Urothelium cell line (cell line): ENCODE data around the gene AHCTF1.

Experiments
- DNase-seq: peaks from one replicate; pipeline ENCODE4 v3.0.0; 2011; ENCODE audit warnings: low spot score, mixed read lengths
- FAIRE-seq: peaks from 2 replicates; lab custom pipeline; 2011; peaks lifted over from hg19 to GRCh38; lab: Jason Lieb, UNC

Gene AHCTF1

DNA sequence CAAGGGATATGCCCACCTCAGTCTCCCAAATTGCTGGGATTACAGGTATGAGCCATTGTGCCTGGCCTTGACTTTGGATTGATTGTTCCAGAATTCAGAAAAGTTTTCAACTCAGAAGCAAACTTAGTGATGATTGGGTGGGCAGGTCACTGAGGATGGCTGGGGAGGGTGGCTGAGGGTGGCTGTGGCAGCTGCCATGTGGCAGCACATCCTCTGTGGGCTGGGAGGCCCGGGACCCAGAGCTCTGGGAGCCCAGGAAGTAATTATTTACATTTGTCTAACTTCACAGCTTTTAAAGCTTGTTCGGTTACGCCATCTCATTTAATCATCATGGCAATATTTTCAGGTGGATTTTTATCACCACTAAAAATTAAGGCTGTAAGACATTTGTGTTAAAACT lies 131.4 kb downstream of the AHCTF1 start:
- FAIRE-seq (no peak), DNase-seq (no peak)

DNA sequence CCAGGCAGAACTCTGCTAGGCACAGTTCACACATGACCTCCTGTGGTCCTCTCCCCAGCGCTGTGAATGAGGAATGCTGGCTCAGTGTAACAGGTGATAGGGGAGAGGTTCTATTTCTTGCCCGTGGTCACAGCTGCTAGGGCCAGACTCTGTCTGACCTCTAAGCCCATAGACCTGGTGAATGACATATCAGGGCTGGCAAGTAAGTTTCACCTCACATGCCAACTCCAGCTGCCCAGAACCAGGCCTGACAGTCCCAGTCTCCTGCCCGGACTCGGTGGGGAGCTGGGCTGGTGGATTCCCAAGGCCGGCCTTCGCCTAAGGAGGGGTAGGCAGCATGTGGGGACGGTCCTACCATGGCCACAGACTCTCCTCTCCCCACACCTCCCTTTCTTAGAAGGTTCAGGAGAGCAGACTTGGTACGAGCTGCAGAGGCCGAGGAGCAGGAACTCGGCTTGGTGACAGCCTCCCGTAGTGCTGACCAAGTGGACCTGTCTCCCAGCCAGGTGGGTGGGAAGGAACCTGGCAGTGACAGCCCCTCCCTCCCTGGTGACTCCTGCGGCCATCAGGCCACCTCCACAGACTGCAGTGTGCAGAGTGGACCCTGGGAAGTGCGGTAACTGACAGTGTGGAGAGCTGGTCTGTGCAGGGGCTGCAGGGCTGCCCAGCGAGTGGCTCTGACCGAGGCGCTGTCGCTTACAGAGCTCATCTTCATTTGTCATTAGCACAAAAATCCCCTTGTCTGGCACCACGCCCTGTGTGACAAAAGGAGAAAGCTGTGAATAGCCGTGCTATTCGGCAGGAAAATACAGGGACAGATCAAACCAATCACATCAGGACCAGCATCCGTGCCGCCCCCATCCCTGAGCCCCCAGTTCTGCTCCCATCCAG lies 132.9 kb downstream of the AHCTF1 start:
- DNase-seq (no peak), FAIRE-seq (no peak)

DNA sequence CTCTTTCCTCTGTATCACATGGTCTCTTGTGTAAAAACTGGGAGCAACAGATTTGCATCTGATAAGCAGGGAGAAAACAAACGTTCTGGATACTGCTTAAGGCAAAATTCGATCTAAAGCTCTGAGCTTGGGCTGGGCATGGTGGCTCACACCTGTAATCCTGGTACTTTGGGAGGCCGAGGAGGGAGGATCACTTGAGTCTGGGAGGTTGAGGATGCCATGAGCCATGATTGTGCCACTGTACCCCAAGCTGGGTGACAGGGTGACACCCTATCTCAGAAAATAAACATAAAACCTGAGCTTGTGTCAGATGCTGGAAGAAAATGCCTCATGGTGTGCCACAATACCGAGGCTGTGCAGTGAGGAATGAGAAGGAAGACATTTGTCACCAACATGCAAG lies 133.6 kb downstream of the AHCTF1 start:
- DNase-seq = no peak

DNA sequence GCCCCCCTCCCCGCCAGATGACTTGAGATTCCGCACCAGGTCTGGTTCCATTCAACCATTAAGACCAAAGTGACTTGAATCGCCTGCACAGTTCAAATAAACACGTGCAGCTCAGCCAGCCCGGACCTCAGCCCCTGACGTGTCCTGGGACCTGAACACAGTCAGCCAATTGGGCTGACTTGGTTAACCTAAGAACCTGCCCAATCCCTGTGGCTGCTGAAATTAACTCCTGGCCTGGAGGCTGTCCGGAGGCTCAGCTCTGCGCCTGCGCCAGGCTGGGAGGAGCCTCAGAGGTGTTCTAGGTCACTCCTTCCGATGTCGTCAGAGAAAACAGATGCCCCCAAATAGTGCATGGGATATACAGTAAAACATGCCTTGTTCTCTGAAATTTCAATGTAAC lies 134.2 kb downstream of the AHCTF1 start:
- DNase-seq (no peak), FAIRE-seq (no peak)

More for the DNA sequence above, 133.6 kb downstream of the AHCTF1 start:
- no peak for FAIRE-seq

DNA sequence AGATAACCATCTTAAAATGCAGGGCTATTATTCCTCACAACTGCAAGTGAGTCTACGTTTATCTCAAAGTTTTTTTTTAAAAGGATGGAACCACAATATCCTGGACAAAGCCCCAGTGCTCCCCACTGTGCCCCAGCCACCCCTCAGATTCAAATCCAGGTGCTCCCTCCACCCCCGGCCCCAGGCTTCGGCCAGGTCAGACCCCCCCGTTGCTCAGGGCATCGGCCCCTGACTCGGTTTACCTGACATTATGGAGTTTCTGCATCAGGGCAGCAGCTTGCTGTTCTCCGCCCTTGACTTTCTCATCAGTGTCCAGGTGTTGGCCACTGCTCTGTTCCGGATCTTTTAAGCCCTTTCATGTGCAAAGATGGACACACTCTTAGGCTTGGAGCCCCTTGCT lies 134.6 kb downstream of the AHCTF1 start:
- FAIRE-seq = no peak
- no peak for DNase-seq

DNA sequence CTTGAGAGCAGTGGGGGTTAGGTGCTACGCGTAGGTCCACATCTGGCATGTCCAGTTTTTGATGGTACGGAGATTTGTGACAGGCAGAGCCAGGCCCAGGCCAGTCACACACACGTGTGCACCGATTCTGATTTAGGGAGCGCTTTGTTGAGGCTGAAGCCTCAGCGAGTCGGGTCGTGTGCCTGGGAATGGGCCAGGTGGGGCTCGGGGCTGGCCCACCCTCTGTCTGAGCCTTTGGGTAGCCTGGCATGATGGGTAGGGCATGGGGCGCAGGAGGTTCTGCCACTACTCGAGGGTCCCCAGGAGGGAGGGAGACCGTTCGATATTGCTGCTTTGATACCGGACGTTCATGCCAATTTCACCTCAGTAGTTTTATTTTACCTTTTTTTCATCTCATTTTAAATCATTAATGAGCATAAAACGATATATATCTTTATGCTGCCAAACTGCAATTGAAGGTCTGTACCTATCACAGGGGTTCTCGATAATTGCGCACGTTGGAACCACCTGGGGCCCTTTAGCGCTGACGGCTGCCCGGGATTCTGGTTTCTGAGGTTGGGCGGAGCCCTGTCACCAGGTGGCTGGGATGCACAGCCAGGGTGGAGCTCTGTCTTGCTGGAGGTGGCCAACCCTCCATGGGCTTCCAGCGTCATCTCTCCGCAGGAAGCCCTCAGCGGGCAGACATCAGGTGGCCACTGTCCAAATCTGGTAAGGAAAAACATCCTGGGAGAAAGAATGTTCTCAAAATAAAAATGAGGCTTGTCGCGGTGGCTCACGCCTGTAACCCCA lies 135.6 kb downstream of the AHCTF1 start:
- DNase-seq (no peak), FAIRE-seq (no peak)

DNA sequence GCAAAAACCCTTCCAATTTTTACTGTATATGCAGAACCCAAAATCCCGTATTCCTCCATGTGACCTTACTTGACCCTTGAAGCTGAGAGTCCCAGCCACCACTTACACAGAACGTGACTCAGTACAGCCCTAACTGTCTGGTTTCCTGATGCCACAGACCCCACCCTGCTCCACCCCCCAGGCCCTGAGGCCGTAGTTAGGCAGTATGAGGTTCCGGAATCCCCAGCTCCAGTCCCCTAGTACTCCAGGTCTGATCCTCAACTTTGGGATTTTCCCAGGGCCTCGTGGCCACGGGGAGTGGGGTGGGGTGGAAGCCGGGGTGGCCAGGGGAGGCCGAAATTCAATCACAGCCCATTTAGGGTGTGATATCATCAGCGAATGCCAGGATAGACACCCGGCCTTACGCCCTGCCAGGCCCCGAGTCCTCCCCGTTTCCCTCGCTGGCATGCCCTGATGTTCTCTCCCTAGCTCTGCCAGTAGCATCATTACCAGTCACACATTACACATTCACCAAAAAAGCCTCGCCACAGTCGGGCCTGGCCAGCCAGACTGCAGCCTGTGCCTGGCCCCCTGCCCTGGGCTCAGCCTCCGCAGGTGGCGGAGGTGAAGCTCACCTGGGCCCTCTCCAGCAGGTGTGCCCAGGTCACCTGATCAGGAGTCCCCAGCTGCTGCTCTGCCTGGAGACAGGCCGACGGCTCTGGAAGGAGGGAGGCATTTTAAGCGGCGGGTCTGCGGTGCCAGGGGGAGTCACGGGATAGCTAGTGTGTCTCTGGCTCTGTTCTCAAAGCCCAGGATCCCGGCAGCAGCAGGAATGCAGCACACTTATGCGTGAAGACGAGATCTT lies 136.7 kb downstream of the AHCTF1 start:
- FAIRE-seq = no peak

DNA sequence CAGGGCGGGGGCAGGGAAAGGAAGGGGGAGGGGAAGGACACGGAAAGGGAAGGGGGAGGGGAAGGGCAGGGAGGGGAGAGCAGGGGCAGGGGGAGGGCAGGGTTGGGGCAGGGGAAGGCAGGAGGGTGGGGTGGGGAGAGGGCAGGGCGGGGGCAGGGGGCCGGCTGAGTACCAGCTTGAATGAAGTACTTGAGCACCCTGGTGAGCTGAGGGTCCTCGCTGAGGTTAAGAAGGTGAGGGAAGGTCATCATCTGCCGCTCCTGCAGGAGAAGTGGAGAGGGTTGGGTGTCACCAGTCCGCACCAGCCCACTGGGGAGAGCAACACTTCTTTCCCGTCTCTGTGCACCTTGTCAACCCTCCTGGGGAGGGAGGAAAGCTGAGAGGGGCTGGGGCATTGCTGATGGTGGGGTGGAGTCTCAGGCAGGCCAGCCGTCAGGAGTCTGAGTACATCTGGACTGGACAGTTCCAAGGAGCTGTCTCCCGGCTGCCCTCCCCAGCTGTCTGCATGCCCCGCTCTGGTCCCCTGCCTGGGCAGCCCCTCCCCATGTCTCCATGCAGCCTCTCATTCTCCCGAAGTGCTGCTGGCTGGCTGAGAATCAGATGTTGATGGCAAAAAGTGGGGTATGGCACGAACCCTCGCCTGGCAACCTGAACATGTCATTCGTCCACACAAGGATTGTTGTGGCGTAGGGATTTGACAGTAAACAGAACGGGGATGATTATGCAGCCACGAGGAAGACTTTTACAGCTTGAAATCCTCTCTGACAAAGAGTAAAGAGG lies 137.5 kb downstream of the AHCTF1 start:
- DNase-seq = no peak
- FAIRE-seq = no peak

More for the DNA sequence above, 136.7 kb downstream of the AHCTF1 start:
- no peak for DNase-seq

DNA sequence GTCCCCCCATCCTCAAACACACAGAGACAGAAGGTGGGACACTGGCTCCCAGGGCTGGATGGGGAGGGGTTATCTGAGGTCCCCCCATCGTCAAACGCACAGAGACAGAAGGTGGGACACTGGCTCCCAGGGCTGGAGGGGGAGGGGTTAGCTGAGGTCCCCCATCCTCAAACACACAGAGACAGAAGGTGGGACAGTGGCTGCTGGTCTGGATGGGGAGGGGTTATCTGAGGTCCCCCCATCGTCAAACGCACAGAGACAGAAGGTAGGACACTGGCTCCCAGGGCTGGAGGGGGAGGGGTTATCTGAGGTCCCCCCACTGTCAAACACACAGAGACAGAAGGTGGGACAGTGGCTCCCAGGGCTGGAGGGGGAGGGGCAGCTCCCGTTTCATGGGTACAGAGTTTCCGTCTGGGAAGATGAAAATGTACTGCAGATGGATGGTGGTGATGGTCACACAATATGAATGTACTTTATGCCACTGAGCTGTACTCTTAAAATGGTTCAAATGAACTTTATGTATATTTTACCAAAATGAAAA lies 138.3 kb downstream of the AHCTF1 start:
- DNase-seq (no peak), FAIRE-seq (no peak)

DNA sequence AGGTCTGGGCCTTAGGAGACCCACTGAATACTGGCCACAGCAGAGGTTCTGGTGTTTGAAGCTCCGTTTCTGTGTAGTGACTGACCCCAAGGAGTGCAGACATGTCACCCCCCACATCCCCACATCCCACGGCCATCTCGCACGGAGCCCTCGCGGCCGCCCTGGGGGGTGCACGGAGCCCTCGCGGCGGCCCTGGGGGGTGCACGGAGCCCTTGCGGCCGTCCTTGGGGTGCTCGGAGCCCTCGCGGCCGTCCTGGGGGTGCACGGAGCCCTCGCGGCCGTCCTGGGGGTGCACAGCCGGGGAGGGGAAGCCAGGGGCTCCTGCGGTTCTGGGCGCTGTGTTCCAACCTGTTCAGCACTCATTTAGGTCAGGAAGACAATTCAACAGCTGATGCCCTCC lies 139.1 kb downstream of the AHCTF1 start:
- no peak for DNase-seq
- no peak for FAIRE-seq

DNA sequence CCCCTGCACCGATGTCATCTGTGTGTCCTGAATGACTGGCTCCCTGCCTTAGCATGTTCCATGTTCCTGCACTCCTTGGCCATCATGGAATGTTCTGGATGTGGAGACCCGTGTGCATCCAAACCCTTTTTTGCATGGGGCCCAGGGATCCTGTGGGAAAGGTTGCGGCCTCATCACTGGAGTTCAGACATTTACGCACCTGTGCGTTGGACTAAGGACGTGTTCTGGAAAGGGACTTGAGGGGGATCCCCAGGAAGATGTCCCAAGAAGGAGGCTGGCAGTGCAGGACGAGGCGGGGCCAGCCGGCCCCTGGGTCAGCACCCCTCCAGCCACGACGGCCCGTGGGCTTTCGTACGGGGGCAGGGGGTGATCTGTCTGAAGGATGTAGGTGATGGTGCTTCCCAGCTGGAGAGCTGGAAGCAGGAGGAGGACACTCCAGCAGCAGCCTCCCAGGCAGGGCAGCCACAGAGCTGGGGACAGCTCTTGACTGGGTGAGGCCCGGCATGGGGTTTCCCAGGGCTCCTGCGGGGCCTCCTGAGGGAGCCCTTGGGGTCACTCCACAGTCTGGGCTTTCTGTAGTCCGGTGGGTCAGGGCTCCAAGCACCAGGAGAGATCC lies 140.3 kb downstream of the AHCTF1 start:
- FAIRE-seq (no peak), DNase-seq (no peak)

DNA sequence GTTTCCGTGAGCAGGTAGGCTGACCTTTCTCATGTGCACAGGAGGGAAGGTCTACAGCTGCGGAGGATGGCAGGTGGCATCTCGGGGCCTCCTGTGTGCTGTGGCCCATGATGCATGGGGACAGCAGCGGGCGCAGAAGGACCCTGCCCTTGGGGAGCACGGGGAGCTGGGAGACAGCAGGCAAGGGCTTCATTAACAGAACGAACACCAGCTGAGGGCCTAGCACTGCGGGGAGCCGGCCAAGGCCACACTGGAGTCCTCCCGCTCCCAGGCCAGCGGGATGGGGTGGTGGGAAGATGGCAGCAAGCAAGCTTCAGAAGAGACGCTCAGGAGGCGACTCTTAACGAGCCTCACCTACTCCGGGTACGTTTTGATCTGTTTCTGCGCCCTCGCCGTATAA lies 140.9 kb downstream of the AHCTF1 start:
- FAIRE-seq (no peak), DNase-seq (no peak)

DNA sequence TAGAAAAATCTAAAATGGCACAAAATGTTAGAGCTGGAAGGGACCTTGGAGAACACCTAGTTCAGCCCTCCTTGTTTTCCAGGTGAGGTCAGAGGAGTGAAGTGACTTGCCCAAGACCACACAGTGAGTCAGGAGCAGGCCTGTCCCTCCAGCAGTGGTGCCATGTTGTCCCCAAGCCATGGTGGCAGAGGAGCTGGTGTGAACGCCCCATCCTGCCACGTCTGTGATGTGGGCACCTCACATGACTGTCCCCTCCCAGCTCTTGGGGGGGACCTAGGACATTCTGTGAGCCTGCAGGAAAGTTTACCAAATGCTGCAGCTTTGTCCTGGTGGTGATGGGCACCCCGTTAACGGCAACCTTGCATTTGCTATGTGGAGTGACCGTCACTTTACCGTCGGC lies 141.4 kb downstream of the AHCTF1 start:
- no peak for FAIRE-seq
- no peak for DNase-seq

DNA sequence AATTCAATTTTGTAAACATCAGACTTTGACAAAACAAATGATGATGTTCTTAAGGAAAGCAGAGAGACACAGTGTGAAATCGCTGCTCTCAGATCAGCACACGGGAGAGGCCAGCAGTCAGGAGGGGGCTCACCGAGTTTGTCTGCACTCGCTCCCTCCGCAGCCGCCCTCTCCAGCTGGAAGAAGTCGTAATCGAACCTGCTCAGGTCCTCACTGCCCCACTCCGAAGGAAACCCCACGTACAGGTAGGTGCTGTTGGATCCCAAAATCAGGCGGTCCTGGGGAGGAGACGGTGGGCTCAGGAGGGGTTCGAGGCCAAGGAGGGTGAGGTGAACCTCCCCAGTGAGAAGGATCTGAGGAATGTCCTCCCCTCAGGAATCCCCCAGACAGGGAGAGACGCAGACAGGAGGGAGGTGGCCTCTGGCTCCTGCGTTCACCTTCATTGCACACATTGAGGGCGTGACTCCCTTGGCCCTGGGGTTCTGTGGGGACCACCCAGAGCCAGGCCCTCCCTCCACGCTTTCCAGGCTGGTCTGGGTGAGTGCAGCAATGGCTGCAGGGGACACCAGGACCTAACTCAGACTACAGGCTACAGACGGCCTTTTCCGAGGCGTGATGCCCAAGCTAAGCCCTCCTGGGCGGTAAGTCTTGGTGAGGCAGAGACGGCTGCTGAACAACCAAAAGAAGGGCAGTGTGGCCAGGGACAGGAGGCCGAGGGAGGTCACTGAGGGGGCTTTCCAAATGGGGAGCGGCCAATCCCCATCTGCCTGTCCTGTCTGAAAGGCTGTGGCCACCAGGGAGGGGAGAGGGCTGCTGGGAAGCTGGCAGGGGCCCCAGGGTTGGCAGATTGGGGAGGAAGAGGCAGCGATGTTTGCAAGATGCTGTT lies 142.1 kb downstream of the AHCTF1 start:
- DNase-seq (no peak), FAIRE-seq (no peak)
